Endothelial cell of umbilical vein (primary cell): ENCODE results near the gene PXMP4. TPM values are rescaled to one million over a fixed set of nuclear protein-coding genes. Genes with fewer than 3 reads are reported as not detected.

Source experiments
- BruUV-seq: library from RNA; stranded (reverse); fragments of 400-500 nt; replicated peaks from 2 replicates; lab custom pipeline; 2021; lab: Mats Ljungman, UMichigan
- CTCF ChIA-PET: fragments of 300-600, 350-600 bp; sonication (Branson Sonifier 250); formaldehyde crosslinking; loops from one replicate; lab custom pipeline; 2021; ENCODE audit warnings: antibody characterized with exemption, inconsistent platforms; lab: Charles Lee
- POLR2A ChIA-PET: fragments of 300-600, 350-600 bp; sonication (Branson Sonifier 250); formaldehyde crosslinking; loops from one replicate; lab custom pipeline; 2021; ENCODE audit warnings: antibody characterized with exemption, inconsistent platforms; lab: Charles Lee
- DNase-seq: peaks from one replicate; pipeline ENCODE4 v3.0.0-alpha.2; 2011; ENCODE audit warnings: low read depth, low spot score
- FAIRE-seq: peaks from 2 replicates; lab custom pipeline; 2011; peaks lifted over from hg19 to GRCh38; lab: Jason Lieb, UNC
- H2AFZ ChIP-seq: 2 replicates; pipeline ENCODE4 v1.6.0; 2012; ENCODE audit warnings: low read depth, low read length, control low read depth, inconsistent platforms
- H3K27ac ChIP-seq: 2 replicates; pipeline ENCODE4 v1.5.1; 2011; ENCODE audit warnings: low read depth, mild to moderate bottlenecking, control low read depth, low read length, moderate library complexity; ENCODE audit not compliant: insufficient read depth
- H3K27me3 ChIP-seq, 2 experiments: 2 replicates each; pipeline versions ENCODE4 v1.6.0 to v1.6.1; 2011; ENCODE audit warnings: low read length in 2 of 2, mixed read lengths in 1 of 2; ENCODE audit not compliant: control insufficient read depth in 2 of 2, insufficient read depth in 2 of 2
- H3K36me3 ChIP-seq, 2 experiments: 2 replicates in 1 of 2; 3 replicates in 1 of 2; pipeline ENCODE4 v1.5.1; 2011; ENCODE audit warnings: low read length in 2 of 2, mild to moderate bottlenecking in 1 of 2, moderate library complexity in 1 of 2; ENCODE audit not compliant: control insufficient read depth in 2 of 2, insufficient read depth in 2 of 2; ENCODE audit errors: extremely low read depth in 1 of 2
- H3K4me1 ChIP-seq: 3 replicates; pipeline ENCODE4 v1.5.1; 2011; ENCODE audit warnings: mild to moderate bottlenecking, low read length; ENCODE audit not compliant: control insufficient read depth, insufficient read depth; ENCODE audit errors: extremely low read depth
- H3K4me2 ChIP-seq: 2 replicates; pipeline ENCODE4 v1.6.1; 2011; ENCODE audit warnings: low read length, control low read depth, mixed read lengths; ENCODE audit not compliant: insufficient read depth
- H3K4me3 ChIP-seq, 3 experiments: fragments of 200-600 bp in 1 of 3; sonication (generic), shearing (Covaris generic) in 1 of 3; replicated peaks in 1 of 3; 2 replicates each; pipeline ENCODE4 v1.5.1; 2011 to 2016; ENCODE audit warnings: control low read depth in 3 of 3, low read length in 3 of 3, mild to moderate bottlenecking in 2 of 3, inconsistent platforms in 1 of 3, low read depth in 1 of 3, moderate library complexity in 1 of 3; ENCODE audit not compliant: insufficient read depth in 1 of 3
- H3K79me2 ChIP-seq: 2 replicates; pipeline ENCODE4 v1.6.0; 2012; ENCODE audit warnings: low read length, inconsistent platforms; ENCODE audit not compliant: control insufficient read depth, insufficient read depth
- H3K9ac ChIP-seq: replicated peaks from 2 replicates; pipeline ENCODE3; 2011; ENCODE audit warnings: low read length, control low read depth; ENCODE audit not compliant: insufficient read depth; ENCODE audit errors: extremely low read depth
- H3K9me1 ChIP-seq: replicated peaks from 3 replicates; pipeline ENCODE4 v1.6.0; 2011; ENCODE audit warnings: mild to moderate bottlenecking, low read length; ENCODE audit not compliant: control insufficient read depth, insufficient read depth; ENCODE audit errors: extremely low read depth
- H3K9me3 ChIP-seq: replicated peaks from 2 replicates; pipeline ENCODE4 v1.5.1; 2012; ENCODE audit warnings: low read length, inconsistent platforms; ENCODE audit not compliant: control insufficient read depth, insufficient read depth
- H4K20me1 ChIP-seq: replicated peaks from 2 replicates; pipeline ENCODE3; 2011; ENCODE audit warnings: mild to moderate bottlenecking, low read length; ENCODE audit not compliant: control insufficient read depth, insufficient read depth; ENCODE audit errors: extremely low read depth
- CTCF ChIP-seq, 2 donors: IDR thresholded peaks; 1 replicate in 1 of 2; 2 replicates in 1 of 2; pipeline ENCODE4 v1.5.1; 2011; ENCODE audit warnings: low read length in 2 of 2, mild to moderate bottlenecking in 2 of 2, moderate library complexity in 2 of 2, control low read depth in 1 of 2, inconsistent platforms in 1 of 2, low read depth in 1 of 2; ENCODE audit not compliant: insufficient read depth in 1 of 2; ENCODE audit errors: extremely low read depth in 1 of 2
- EZH2 ChIP-seq: IDR thresholded peaks from 2 replicates; pipeline ENCODE4 v1.6.1; 2012; ENCODE audit warnings: borderline replicate concordance, low read depth, mild to moderate bottlenecking, moderate library complexity, low read length, inconsistent platforms; ENCODE audit not compliant: severe bottlenecking
- FOS ChIP-seq: IDR thresholded peaks from 2 replicates; pipeline ENCODE4 v1.6.1; 2011; ENCODE audit warnings: mild to moderate bottlenecking, low read length, moderate library complexity, borderline replicate concordance; ENCODE audit not compliant: insufficient read depth
- GATA2 ChIP-seq: IDR thresholded peaks from 2 replicates; pipeline ENCODE4 v1.7.0; 2011; ENCODE audit warnings: low read depth, mild to moderate bottlenecking, moderate library complexity, mixed read lengths, low read length; ENCODE audit not compliant: insufficient read length, insufficient read depth
- JUN ChIP-seq: IDR thresholded peaks from 2 replicates; pipeline ENCODE4 v1.6.1; 2011; ENCODE audit warnings: borderline replicate concordance, low read depth; ENCODE audit not compliant: insufficient read length, insufficient read depth
- MYC ChIP-seq: IDR thresholded peaks from one replicate; pipeline ENCODE4 v1.6.1; 2011; ENCODE audit warnings: mild to moderate bottlenecking, low read depth, low read length
- POLR2A ChIP-seq: IDR thresholded peaks from 2 replicates; pipeline ENCODE4 v1.6.1; 2012; ENCODE audit warnings: low read depth, mild to moderate bottlenecking, control low read depth, low read length
- POLR2AphosphoS5 ChIP-seq: IDR thresholded peaks from 2 replicates; pipeline ENCODE4 v1.6.1; 2012; ENCODE audit warnings: low read depth, mild to moderate bottlenecking, control low read depth, low read length, moderate library complexity; ENCODE audit not compliant: insufficient read depth
- dilution Hi-C: fragments of 300-500 bp; cut with MboI; formaldehyde crosslinking; loops from one replicate; pipeline ENCODE4 v1.15.0; 2019; ENCODE audit warnings: low sequenced_read_pairs; ENCODE audit not compliant: extremely low pct_ligation_motif_present
- intact Hi-C: fragments of 100-400 bp; cut with micrococcal nuclease; formaldehyde crosslinking; loops from one replicate; pipeline ENCODE4 v1.10.0; 2022
- polyA plus RNA-seq, 4 experiments: library from polyadenylated mRNA; depleted of rRNA in 3 of 4; stranded (reverse) in 3 of 4; unstranded in 1 of 4; fragments of >200 nt; gene quantifications; 2 replicates each; pipeline versions ENCODE4 v1.2.1 to v1.2.3, GENCODE V29; 2011 to 2012; ENCODE audit warnings: missing spikeins in 1 of 4
- total RNA-seq: library from RNA; stranded (reverse); gene quantifications from 2 replicates; pipeline ENCODE4 v1.2.3, GENCODE V29; 2021
- TF ChIP-seq, protein P1 (sequence below): IDR thresholded peaks from 2 replicates; pipeline ENCODE4 v1.6.1; 2011; ENCODE audit not compliant: insufficient read depth, insufficient read length

The PXMP4 gene
- total and polyA plus RNA-seq, 2 donors (not counting 3 experiments of a cell fraction or from before 2014, with no cell fraction given) = 6.9 to 8.5 TPM

DNA sequence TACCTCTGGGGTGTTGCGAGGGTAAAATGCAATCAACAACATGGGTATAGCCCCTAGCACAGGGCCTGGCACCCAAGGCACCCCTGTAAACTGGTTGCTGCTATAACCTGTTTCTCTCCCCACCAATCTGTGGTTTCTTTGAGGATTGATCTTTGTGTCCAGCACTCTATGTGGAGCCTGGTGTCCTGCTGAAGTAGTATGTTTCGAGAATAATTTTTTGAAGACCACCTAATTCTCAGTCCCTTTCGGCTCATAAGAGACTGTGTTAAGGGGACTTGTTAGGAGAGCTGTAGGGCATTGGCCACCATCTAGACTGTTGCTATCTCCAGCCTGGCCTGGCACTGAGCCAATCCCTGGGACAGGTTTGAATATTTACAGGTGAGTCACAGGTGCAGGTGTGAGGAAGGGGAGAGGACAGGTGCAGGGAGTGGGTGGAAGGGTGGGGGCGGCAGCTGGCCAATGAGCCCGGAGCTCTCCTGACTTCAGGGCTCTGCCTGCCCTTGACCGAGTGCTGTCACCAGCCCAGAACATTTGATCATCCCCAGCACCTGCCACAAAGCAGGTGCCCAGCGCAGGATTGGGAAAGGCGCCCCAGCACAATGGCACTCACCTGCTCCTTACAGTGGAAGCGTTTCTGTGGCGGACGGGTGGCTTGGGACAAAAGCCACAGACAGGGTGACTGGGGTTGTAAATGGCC lies 66.1 kb downstream of the PXMP4 start:
- dilution Hi-C loops = no loop called here
- H3K9me1 ChIP-seq = no peaks in the 10 kb centered on the region
- no peak overlapping the region for H3K4me3 ChIP-seq
- no peak for FAIRE-seq
- no peak overlapping the region for H3K9ac ChIP-seq
- intact Hi-C loops = loop anchor here (1.0 to 5.0 kb wide), 3 partner anchors 137 to 253 kb away; partner anchors contain the start of gene CDK5RAP1
- DNase-seq = no peak
- no TSS peak for BruUV-seq
- H2AFZ ChIP-seq = no peak overlapping the region
- H3K27me3 ChIP-seq = no peaks in the 10 kb centered on the region
- H3K27ac ChIP-seq = no peak overlapping the region
- H3K79me2 ChIP-seq = no peaks in the 10 kb centered on the region
- no peak overlapping the region for H3K4me2 ChIP-seq
- CTCF ChIA-PET = interaction anchor here (0.6 to 5.2 kb wide), 37 partner anchors 9 to 260 kb away, joined by 3 to 58 read pairs (median 4); partner anchors contain the start of genes ACTL10, CBFA2T2, SNTA1 and ZNF341
- no peaks in the 10 kb centered on the region for H3K36me3 ChIP-seq
- no peaks in the 10 kb centered on the region for H3K9me3 ChIP-seq
- no peak for TF ChIP-seq EZH2
- TF ChIP-seq POLR2AphosphoS5 = no peak
- TF ChIP-seq POLR2A = no peak
- no peak for TF ChIP-seq GATA2
- TF ChIP-seq, protein P1, sequence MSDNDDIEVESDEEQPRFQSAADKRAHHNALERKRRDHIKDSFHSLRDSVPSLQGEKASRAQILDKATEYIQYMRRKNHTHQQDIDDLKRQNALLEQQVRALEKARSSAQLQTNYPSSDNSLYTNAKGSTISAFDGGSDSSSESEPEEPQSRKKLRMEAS = no peak
- no peak for TF ChIP-seq JUN
- TF ChIP-seq FOS = no peak
- no peak for TF ChIP-seq MYC
- no peak for TF ChIP-seq CTCF (IDR thresholded peaks at IDR 0.05; ENCODE audit: extremely low read depth in 1 of 2, insufficient read depth in 1 of 2, low read depth in 1 of 2, low read length in 2 of 2)
- no peaks in the 10 kb centered on the region for H4K20me1 ChIP-seq
- POLR2A ChIA-PET = interaction anchor here (1.1 kb wide), 1 partner anchor 14 kb away, joined by 4 read pairs; no protein-coding TSS in a partner anchor
- no peaks in the 10 kb centered on the region for H3K4me1 ChIP-seq
